Measurements from ENCODE around the gene PHRF1.

DNA sequence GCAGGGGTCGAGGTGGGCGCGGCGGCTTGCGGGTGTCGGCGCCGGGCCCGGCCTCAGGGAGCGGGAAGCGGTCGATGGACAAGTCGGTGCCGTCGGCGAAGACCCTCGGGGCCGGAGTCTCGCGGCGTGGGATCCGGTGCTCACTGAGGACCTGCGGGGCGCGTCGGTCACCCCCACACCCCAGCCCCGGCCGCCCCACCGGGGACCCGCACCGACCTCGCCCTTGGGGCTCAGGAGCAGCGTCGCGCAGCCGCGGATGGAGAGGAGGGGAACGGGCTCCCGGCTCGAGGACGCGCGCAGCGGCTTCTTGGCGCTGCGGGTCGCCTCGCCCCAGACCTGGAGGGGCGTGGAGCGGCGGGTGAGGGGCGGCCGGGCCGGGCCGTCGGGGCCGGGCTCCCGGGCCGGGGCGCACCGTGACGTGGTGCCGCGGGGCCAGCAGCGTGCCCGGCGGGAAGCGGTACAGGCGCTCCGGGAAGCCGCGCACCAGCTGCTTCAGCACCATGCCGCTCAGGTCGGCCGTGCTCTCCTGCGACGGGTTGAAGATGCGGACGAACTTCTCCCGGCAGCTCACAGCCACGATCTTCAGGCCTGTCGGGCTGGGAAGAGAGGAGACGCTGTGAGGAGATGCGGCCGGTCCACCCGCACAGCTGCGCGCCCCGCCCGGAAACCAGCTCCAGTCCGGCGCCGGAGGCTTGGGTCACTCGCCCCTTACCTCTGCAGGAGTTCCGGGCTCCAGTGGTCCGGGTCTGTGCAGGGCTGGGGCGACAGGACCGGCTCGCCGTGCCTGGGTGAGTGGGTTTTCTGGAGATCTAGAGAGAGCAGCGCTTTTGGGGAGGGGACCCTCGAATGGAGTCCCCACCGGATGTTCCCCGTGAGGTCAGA is 20.2 kb upstream of the PHRF1 start:
- TF ChIP-seq CTCF (IDR thresholded peaks at IDR 0.05; ENCODE audit: low read length) (no peak), EZH2 (optimal IDR thresholded peaks at IDR 0.05; ENCODE audit: low read depth, low read length) (no peak), EZH2phosphoT487 (IDR thresholded peaks at IDR 0.05; ENCODE audit: low read length) (no peak)
